Thyroid gland (tissue), 4 donors: ENCODE results near the gene FGF11. TPM values are rescaled to one million over a fixed set of nuclear protein-coding genes. Genes with fewer than 3 reads are reported as not detected.

Source experiments
- DNase-seq, 2 donors: peaks; one replicate each; pipeline ENCODE4 v3.0.0-alpha.2; 2019
- H3K27ac ChIP-seq, 3 donors: fragments of 200-600 bp; sonication (generic); 1 replicate in 2 of 3; 2 replicates in 1 of 3; pipeline ENCODE4 v1.5.1; 2016 to 2019; ENCODE audit warnings: mild to moderate bottlenecking in 1 of 3, moderate library complexity in 1 of 3
- H3K27me3 ChIP-seq: fragments of 200-600 bp; sonication (generic); one replicate; pipeline ENCODE4 v1.5.1; 2019
- H3K36me3 ChIP-seq, 2 donors: fragments of 200-600 bp; sonication (generic); one replicate each; pipeline ENCODE4 v1.5.1; 2016 to 2019
- H3K4me1 ChIP-seq, 2 donors: fragments of 200-600 bp; sonication (generic); one replicate each; pipeline ENCODE4 v1.5.1; 2017 to 2019
- H3K4me3 ChIP-seq, 3 donors: fragments of 200-600 bp; sonication (generic); replicated peaks in 1 of 3; 1 replicate in 2 of 3; 2 replicates in 1 of 3; pipeline ENCODE4 v1.5.1; 2016; ENCODE audit warnings: mild to moderate bottlenecking in 1 of 3
- H3K9me3 ChIP-seq: fragments of 200-600 bp; sonication (generic); one replicate; pipeline ENCODE4 v1.5.1; 2017
- POLR2A ChIP-seq, 2 donors: fragments of 450-650 bp; IDR thresholded peaks; one replicate each; pipeline ENCODE4 v1.6.1; 2017; ENCODE audit warnings: antibody characterized with exemption in 2 of 2, mild to moderate bottlenecking in 2 of 2, moderate library complexity in 1 of 2
- WGBS, 2 donors: methylation state at CpG; one replicate each; pipeline ENCODE4 v1.1.5; 2017; 5-methylcytosine and 5-hydroxymethylcytosine counted together
- intact Hi-C: fragments of 100-400 bp; cut with DNase I; formaldehyde crosslinking; loops from one replicate; pipeline ENCODE4 v1.15.1; 2023
- total RNA-seq, 4 donors: library from RNA; depleted of rRNA; stranded (reverse); fragments of >200 nt; gene quantifications; one replicate each; pipeline ENCODE4 v1.2.3, GENCODE V29; 2016
- TF ChIP-seq, protein P1 (sequence below), 6 experiments: fragments of 200-600 bp in 3 of 6; fragments of 450-650 bp in 3 of 6; sonication (generic) in 3 of 6; IDR thresholded peaks; one replicate each; pipeline ENCODE4 v1.5.1; 2016 to 2019; ENCODE audit warnings: antibody characterized with exemption in 6 of 6, mild to moderate bottlenecking in 2 of 6, inconsistent platforms in 1 of 6, moderate library complexity in 1 of 6

The FGF11 gene
- total RNA-seq, 4 donors from 2014 or later, result 4.3 to 12.1 (median 10.5) TPM

DNA sequence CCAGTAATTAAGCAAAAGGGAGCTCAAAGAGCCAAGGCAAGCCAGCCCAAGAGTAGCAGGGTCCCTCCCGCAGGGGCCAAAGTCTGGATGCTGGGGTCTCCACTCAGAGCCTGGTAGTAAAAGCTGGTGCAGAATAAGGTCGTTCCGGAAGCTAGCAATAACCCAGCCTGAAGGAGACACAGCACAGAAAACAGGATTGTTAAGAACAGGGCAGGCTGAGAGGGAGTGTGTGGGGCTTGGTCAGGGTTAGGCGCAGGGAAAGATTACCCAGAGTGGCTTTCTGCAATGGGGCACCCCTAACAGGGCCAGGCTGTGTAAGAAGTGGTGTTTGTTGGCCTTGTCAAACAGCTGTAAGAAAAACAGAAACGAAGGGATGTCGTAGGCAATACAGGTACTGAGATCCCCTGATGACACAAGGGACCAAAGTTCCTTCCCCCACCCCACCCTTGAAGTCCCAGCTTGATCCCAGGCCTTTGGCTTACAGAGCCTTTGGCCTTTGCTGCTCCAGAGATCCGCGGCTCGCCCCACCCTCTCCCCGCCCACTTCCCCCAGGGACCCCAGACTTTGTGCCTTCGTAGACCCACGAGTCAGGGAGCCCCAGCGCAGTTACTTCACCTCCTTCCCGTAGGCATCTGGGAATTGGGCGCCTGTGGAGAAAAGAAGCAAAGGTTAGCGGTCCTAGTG is 36.1 kb upstream of the FGF11 start:
- intact Hi-C loops, result no loop called here
- no peak for DNase-seq
- Histone ChIP-seq H3K36me3 (no peaks in the 10 kb centered on the region), H3K27me3 (no peaks in the 10 kb centered on the region), H3K27ac (peak overlapping the region; percentile 81 to 84 (median 81)), H3K9me3 (no peaks in the 10 kb centered on the region), H3K4me3 (peak overlapping the region in 2 of 3 donors; percentile 59 to 64), H3K4me1 (peaks cover 9 to 19% of the 10 kb centered on the region in 2 donors)
- 11 to 15% methylated on average over 14 to 16 of the region's 16 CpGs for WGBS, 2 donors
- no peak for TF ChIP-seq POLR2A (IDR thresholded peaks at IDR 0.05)
- TF ChIP-seq, protein P1, sequence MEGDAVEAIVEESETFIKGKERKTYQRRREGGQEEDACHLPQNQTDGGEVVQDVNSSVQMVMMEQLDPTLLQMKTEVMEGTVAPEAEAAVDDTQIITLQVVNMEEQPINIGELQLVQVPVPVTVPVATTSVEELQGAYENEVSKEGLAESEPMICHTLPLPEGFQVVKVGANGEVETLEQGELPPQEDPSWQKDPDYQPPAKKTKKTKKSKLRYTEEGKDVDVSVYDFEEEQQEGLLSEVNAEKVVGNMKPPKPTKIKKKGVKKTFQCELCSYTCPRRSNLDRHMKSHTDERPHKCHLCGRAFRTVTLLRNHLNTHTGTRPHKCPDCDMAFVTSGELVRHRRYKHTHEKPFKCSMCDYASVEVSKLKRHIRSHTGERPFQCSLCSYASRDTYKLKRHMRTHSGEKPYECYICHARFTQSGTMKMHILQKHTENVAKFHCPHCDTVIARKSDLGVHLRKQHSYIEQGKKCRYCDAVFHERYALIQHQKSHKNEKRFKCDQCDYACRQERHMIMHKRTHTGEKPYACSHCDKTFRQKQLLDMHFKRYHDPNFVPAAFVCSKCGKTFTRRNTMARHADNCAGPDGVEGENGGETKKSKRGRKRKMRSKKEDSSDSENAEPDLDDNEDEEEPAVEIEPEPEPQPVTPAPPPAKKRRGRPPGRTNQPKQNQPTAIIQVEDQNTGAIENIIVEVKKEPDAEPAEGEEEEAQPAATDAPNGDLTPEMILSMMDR (IDR thresholded peaks at IDR 0.05), result no peak

- H3K27me3 ChIP-seq, result no peaks in the 10 kb centered on the region
- DNase-seq, result no peak
- TF ChIP-seq, protein P1 (IDR thresholded peaks at IDR 0.05), result no peak
- TF ChIP-seq POLR2A (IDR thresholded peaks at IDR 0.05), result no peak
- 0% methylated on average over 4 to 11 of the region's 13 CpGs for WGBS, 2 donors
- intact Hi-C loops, result no loop called here
- H3K9me3 ChIP-seq, result no peaks in the 10 kb centered on the region
- H3K36me3 ChIP-seq, result no peaks in the 10 kb centered on the region
- peak overlapping the region; percentile 81 to 84 (median 81) for H3K27ac ChIP-seq
- peaks cover 9 to 19% of the 10 kb centered on the region in 2 donors for H3K4me1 ChIP-seq
- peak overlapping the region in 2 of 3 donors; percentile 59 to 64 for H3K4me3 ChIP-seq
Observed at GRCh38 chr17:7403727-7403976, 35.7 kb upstream of the FGF11 start.

DNA sequence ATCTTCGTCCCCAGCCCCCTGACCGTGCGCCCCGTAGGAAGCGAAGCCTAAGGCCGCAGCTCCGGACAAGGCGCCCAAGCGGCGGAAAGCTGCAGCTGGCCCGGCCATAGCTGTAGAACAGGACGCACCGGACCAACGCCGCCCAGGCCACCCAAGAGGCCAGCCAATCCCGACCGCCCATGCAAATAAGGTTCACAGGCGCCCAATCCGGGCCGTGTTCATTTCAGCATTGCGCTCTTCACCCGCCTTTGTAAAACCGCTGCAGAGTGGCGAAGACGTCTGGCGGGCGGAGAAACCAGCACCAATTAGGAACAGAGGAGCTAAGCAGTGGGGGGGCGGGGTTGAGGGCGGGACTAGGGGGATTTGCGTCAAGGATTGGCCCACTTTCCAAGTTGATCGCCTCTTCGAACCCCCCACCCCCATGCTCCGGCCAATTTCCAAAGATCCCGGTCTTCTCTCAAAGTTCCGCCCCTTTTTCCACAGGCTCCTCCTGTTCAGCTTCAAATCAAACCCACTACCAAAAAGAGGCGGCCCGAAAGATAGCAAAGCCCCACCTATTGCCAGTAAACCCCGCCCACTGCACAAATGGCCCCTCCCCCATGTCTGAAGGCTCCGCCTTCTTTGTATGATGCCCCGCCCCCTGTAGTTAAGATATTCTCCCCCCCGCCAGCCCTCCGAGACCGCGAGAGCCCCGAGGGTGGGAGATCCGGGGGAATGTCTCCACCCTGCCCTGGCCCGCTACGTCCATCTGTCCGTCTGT is 35.2 kb upstream of the FGF11 start, which contains the start of gene TMEM256:
Gene TMEM256 (minus strand): TSS at position 121 of the 760 bp plus-strand sequence. CDS start 13 bp downstream, at position 108.
- Histone ChIP-seq H3K9me3 (no peaks in the 10 kb centered on the region), H3K27ac (peak within 1 kb of the TSS; percentile 81 to 84 (median 81)), H3K4me3 (peak within 1 kb of the TSS; percentile 47 to 64 (median 59)), H3K36me3 (no peaks in the 10 kb centered on the region), H3K4me1 (peaks cover 9 to 19% of the 10 kb centered on the region in 2 donors), H3K27me3 (no peaks in the 10 kb centered on the region)
- TF ChIP-seq, protein P1 (IDR thresholded peaks at IDR 0.05), result no peak
- peak; percentile 79 to 99 for TF ChIP-seq POLR2A (IDR thresholded peaks at IDR 0.05)
- peak; percentile 99 for DNase-seq
- 0 to 1% methylated on average over 29 to 31 of the region's 49 CpGs for WGBS, 2 donors
- intact Hi-C loops, result no loop called here

- TF ChIP-seq, protein P1 (IDR thresholded peaks at IDR 0.05), result no peak
- peak; percentile 35 to 41 for DNase-seq
Observed at GRCh38 chr17:7404737-7405349, 34.5 kb upstream of the FGF11 start.

More at GRCh38 chr17:7404737-7405349, 34.5 kb upstream of the FGF11 start:
- Histone ChIP-seq H3K27me3 (no peaks in the 10 kb centered on the region), H3K4me3 (peak overlapping the region; percentile 42 to 57 (median 47)), H3K36me3 (no peaks in the 10 kb centered on the region), H3K4me1 (peaks cover 9 to 19% of the 10 kb centered on the region in 2 donors), H3K27ac (peak overlapping the region; percentile 55 to 84 (median 81)), H3K9me3 (no peaks in the 10 kb centered on the region)
- intact Hi-C loops, result no loop called here
- 1% methylated on average over 12 to 26 of the region's 65 CpGs for WGBS, 2 donors
